Gastrocnemius medialis (tissue), 4 donors: Measurements from ENCODE around the gene MYRIP.

Experiments used
- POLR2A ChIP-seq, 2 donors: fragments of 450-650 bp; IDR thresholded peaks; one replicate each; pipeline ENCODE4 v1.6.1; 2017; ENCODE audit warnings: antibody characterized with exemption in 2 of 2, mild to moderate bottlenecking in 2 of 2, moderate library complexity in 2 of 2
- TF ChIP-seq, protein P1 (sequence below), 5 experiments: fragments of 450-650 bp in 3 of 5; fragments of 200-600 bp in 2 of 5; sonication (generic) in 2 of 5; IDR thresholded peaks in 4 of 5; conservative IDR thresholded peaks in 1 of 5; 1 replicate in 4 of 5; 2 replicates in 1 of 5; pipeline ENCODE4 v1.5.1; 2016 to 2019; ENCODE audit warnings: antibody characterized with exemption in 5 of 5, mild to moderate bottlenecking in 3 of 5, moderate library complexity in 3 of 5

DNA sequence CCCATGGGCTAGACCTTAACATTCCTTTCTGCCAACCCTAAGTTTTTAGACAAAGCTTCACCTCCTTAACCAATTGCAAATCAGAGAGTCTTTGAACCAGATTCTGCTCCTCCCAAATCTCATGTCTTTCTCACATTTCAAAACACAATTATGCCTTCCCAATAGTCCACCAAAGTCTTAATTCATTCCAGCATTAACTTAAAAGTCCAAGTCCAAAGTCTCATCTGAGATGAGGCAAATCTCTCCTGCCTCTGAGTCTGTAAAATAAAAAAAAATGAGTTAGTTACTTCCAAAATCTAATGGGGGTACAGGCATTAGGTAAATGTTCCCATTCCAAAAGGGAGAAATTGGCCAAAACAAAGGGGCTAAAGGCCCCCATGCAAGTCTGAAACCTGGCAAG lies 43.8 kb upstream of the MYRIP start:
- TF ChIP-seq, protein P1, sequence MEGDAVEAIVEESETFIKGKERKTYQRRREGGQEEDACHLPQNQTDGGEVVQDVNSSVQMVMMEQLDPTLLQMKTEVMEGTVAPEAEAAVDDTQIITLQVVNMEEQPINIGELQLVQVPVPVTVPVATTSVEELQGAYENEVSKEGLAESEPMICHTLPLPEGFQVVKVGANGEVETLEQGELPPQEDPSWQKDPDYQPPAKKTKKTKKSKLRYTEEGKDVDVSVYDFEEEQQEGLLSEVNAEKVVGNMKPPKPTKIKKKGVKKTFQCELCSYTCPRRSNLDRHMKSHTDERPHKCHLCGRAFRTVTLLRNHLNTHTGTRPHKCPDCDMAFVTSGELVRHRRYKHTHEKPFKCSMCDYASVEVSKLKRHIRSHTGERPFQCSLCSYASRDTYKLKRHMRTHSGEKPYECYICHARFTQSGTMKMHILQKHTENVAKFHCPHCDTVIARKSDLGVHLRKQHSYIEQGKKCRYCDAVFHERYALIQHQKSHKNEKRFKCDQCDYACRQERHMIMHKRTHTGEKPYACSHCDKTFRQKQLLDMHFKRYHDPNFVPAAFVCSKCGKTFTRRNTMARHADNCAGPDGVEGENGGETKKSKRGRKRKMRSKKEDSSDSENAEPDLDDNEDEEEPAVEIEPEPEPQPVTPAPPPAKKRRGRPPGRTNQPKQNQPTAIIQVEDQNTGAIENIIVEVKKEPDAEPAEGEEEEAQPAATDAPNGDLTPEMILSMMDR (IDR thresholded peaks at IDR 0.05 in 4 of 5, conservative IDR thresholded peaks at IDR 0.05 in 1 of 5), result no peak
- TF ChIP-seq POLR2A (IDR thresholded peaks at IDR 0.05), result no peak
